Testis (tissue), 2 donors: ENCODE data around the gene ADAT3.

Experiments
- POLR2A ChIP-seq: fragments of 450-650 bp; IDR thresholded peaks from one replicate; pipeline ENCODE4 v1.6.1; 2017; ENCODE audit warnings: antibody characterized with exemption, mild to moderate bottlenecking, moderate library complexity
- TF ChIP-seq, protein P1 (sequence below), 3 experiments: fragments of 450-650 bp in 2 of 3; fragments of 200-600 bp in 1 of 3; sonication (generic) in 1 of 3; IDR thresholded peaks; one replicate each; pipeline ENCODE4 v1.5.1; 2016 to 2019; ENCODE audit warnings: antibody characterized with exemption in 3 of 3, mild to moderate bottlenecking in 2 of 3, moderate library complexity in 1 of 3

DNA sequence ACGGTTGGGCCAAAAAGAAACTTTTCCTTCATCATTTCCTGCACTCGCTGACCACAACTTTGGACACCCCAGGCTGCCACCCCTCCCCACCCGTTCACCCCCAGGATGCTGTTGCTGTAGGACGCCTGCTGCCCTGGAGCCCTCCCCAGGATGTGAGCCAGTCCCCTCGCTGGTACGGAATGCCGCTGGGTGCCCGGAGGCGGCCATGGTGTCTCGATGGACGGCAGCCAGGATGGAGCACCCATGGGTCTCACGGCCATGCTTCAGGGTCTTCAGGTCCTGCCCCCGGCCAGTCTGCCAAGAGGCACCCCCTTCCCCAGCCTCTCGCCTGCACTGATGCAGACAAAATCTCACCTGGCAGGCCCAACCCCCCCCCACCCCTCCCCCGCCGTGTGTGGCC is 20.3 kb downstream of the ADAT3 start:
- TF ChIP-seq, protein P1, sequence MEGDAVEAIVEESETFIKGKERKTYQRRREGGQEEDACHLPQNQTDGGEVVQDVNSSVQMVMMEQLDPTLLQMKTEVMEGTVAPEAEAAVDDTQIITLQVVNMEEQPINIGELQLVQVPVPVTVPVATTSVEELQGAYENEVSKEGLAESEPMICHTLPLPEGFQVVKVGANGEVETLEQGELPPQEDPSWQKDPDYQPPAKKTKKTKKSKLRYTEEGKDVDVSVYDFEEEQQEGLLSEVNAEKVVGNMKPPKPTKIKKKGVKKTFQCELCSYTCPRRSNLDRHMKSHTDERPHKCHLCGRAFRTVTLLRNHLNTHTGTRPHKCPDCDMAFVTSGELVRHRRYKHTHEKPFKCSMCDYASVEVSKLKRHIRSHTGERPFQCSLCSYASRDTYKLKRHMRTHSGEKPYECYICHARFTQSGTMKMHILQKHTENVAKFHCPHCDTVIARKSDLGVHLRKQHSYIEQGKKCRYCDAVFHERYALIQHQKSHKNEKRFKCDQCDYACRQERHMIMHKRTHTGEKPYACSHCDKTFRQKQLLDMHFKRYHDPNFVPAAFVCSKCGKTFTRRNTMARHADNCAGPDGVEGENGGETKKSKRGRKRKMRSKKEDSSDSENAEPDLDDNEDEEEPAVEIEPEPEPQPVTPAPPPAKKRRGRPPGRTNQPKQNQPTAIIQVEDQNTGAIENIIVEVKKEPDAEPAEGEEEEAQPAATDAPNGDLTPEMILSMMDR (IDR thresholded peaks at IDR 0.05): no peak
- TF ChIP-seq POLR2A: no peak
